ENCODE measurements around the gene TARS3. TPM values are rescaled to one million over a fixed set of nuclear protein-coding genes. Genes with fewer than 3 reads are reported as not detected.

Gene TARS3
- total RNA-seq, 1 donor from 2014 or later: 21.2 TPM

- peaks cover 55% of the 10 kb centered on the region for H3K4me1 Mint-ChIP-seq
- Histone ChIP-seq H4K20me1 (ENCODE audit: low read depth) (no peaks in the 10 kb centered on the region), H3K9ac (no peak overlapping the region), H2AFZ (replicated peaks) (no peak overlapping the region), H3K36me3 (no peaks in the 10 kb centered on the region), H3K79me2 (ENCODE audit: low read depth) (no peaks in the 10 kb centered on the region), H3K9me3 (ENCODE audit: low read depth) (no peaks in the 10 kb centered on the region), H3F3A (ENCODE audit: low read depth) (no peaks in the 10 kb centered on the region), H3K27ac (no peak overlapping the region), H3K4me3 (no peak overlapping the region), H3K27me3 (no peaks in the 10 kb centered on the region), H3K4me2 (no peak overlapping the region), H3K4me1 (peaks cover 24% of the 10 kb centered on the region)
- no peak for TF ChIP-seq EZH2 (IDR thresholded peaks at IDR 0.05)
- TF ChIP-seq EZH2phosphoT487 (IDR thresholded peaks at IDR 0.05): no peak
- TF ChIP-seq, protein P1, sequence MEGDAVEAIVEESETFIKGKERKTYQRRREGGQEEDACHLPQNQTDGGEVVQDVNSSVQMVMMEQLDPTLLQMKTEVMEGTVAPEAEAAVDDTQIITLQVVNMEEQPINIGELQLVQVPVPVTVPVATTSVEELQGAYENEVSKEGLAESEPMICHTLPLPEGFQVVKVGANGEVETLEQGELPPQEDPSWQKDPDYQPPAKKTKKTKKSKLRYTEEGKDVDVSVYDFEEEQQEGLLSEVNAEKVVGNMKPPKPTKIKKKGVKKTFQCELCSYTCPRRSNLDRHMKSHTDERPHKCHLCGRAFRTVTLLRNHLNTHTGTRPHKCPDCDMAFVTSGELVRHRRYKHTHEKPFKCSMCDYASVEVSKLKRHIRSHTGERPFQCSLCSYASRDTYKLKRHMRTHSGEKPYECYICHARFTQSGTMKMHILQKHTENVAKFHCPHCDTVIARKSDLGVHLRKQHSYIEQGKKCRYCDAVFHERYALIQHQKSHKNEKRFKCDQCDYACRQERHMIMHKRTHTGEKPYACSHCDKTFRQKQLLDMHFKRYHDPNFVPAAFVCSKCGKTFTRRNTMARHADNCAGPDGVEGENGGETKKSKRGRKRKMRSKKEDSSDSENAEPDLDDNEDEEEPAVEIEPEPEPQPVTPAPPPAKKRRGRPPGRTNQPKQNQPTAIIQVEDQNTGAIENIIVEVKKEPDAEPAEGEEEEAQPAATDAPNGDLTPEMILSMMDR (IDR thresholded peaks at IDR 0.05): no peak
- H3K4me3 Mint-ChIP-seq: no peak overlapping the region
- peaks cover 3% of the 10 kb centered on the region for H3K27me3 Mint-ChIP-seq (ENCODE audit: insufficient read depth, low read depth)
- peaks cover 4% of the 10 kb centered on the region for H3K36me3 Mint-ChIP-seq
- H3K9me3 Mint-ChIP-seq: peaks cover 3% of the 10 kb centered on the region
- DNase-seq (ENCODE audit: low spot score): no peak
- H3K27ac Mint-ChIP-seq: peak overlapping the region; percentile 72
Observed at GRCh38 chr15:101617390-101617965, 106.8 kb downstream of the TARS3 start.

- no peak overlapping the region for H3K27ac ChIP-seq
- H3K9ac ChIP-seq: no peak overlapping the region
- peaks cover 64% of the 10 kb centered on the region for H3K4me1 Mint-ChIP-seq
- no peaks in the 10 kb centered on the region for H4K20me1 ChIP-seq (ENCODE audit: low read depth)
- H3K4me3 ChIP-seq: no peak overlapping the region
- H3K36me3 Mint-ChIP-seq: no peaks in the 10 kb centered on the region
- H3K4me3 Mint-ChIP-seq: peak overlapping the region; percentile 67
- peak overlapping the region; percentile 10 for H3K27ac Mint-ChIP-seq
- no peaks in the 10 kb centered on the region for H3K27me3 ChIP-seq
- no peaks in the 10 kb centered on the region for H3K79me2 ChIP-seq (ENCODE audit: low read depth)
- peaks cover 24% of the 10 kb centered on the region for H3K4me1 ChIP-seq
- no peaks in the 10 kb centered on the region for H3F3A ChIP-seq (ENCODE audit: low read depth)
- peak overlapping the region; percentile 53 for H3K4me2 ChIP-seq
- H3K9me3 Mint-ChIP-seq: no peaks in the 10 kb centered on the region
- peak; percentile 83 for DNase-seq (ENCODE audit: low spot score)
- no peaks in the 10 kb centered on the region for H3K36me3 ChIP-seq
- H3K9me3 ChIP-seq (ENCODE audit: low read depth): no peaks in the 10 kb centered on the region
- peak overlapping the region; percentile 71 for H2AFZ ChIP-seq (replicated peaks)
- TF ChIP-seq EZH2 (IDR thresholded peaks at IDR 0.05) (no peak), EZH2phosphoT487 (IDR thresholded peaks at IDR 0.05) (no peak)
- TF ChIP-seq, protein P1 (IDR thresholded peaks at IDR 0.05): no peak
- H3K27me3 Mint-ChIP-seq (ENCODE audit: insufficient read depth, low read depth): peaks cover 8% of the 10 kb centered on the region
Observed at GRCh38 chr15:101615986-101616848, 108.1 kb downstream of the TARS3 start.

DNA sequence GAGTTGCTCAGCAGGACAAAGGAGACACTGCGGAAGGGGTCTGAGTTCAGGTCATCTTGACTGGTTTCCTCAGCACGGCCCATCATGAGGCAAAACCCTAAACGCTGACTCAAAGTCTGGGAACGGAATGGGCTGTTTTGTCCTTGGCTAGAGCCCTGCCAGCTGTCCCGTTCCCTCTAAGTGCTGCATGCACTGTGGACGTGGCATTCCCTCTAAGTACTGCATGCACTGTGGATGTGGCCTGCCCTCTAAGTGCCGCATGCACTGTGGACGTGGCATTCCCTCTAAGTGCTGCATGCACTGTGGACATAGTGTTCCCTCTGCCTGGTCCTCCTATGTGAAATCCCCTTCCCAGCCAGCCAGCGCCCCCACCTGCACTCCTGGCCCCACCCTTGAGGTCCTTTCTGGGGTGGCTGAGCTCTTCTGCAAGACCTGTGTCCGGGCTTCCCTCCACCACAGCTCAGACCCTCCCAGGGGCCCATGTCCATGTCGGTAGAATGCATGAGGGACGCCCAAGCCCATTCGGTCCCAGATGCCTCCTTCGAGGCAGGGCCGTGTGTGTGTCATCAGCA is 108.8 kb downstream of the TARS3 start:
- Histone ChIP-seq H3K4me1 (peaks cover 24% of the 10 kb centered on the region), H2AFZ (replicated peaks) (peak overlapping the region; percentile 71), H3K36me3 (no peaks in the 10 kb centered on the region), H3K9me3 (ENCODE audit: low read depth) (no peaks in the 10 kb centered on the region), H3K4me2 (peak overlapping the region; percentile 53), H3K27ac (no peak overlapping the region), H3K4me3 (no peak overlapping the region), H3K79me2 (ENCODE audit: low read depth) (no peaks in the 10 kb centered on the region), H3K9ac (no peak overlapping the region), H3K27me3 (no peaks in the 10 kb centered on the region), H3F3A (ENCODE audit: low read depth) (no peaks in the 10 kb centered on the region), H4K20me1 (ENCODE audit: low read depth) (no peaks in the 10 kb centered on the region)
- H3K27ac Mint-ChIP-seq: peak overlapping the region; percentile 82
- no peaks in the 10 kb centered on the region for H3K9me3 Mint-ChIP-seq
- H3K36me3 Mint-ChIP-seq: no peaks in the 10 kb centered on the region
- peaks cover 8% of the 10 kb centered on the region for H3K27me3 Mint-ChIP-seq (ENCODE audit: insufficient read depth, low read depth)
- TF ChIP-seq EZH2phosphoT487 (IDR thresholded peaks at IDR 0.05): no peak
- no peak for TF ChIP-seq EZH2 (IDR thresholded peaks at IDR 0.05)
- TF ChIP-seq, protein P1 (IDR thresholded peaks at IDR 0.05): no peak
- H3K4me1 Mint-ChIP-seq: peaks cover 70% of the 10 kb centered on the region
- peak overlapping the region; percentile 67 for H3K4me3 Mint-ChIP-seq
- DNase-seq (ENCODE audit: low spot score): no peak
